Limb (tissue), 2 donors: ENCODE measurements around the gene BRWD1.

Experiments used
- DNase-seq, 2 donors: peaks; one replicate each; pipeline ENCODE4 v3.0.0-alpha.2; 2016; ENCODE audit errors: extremely low spot score in 2 of 2

BRWD1 gene

DNA sequence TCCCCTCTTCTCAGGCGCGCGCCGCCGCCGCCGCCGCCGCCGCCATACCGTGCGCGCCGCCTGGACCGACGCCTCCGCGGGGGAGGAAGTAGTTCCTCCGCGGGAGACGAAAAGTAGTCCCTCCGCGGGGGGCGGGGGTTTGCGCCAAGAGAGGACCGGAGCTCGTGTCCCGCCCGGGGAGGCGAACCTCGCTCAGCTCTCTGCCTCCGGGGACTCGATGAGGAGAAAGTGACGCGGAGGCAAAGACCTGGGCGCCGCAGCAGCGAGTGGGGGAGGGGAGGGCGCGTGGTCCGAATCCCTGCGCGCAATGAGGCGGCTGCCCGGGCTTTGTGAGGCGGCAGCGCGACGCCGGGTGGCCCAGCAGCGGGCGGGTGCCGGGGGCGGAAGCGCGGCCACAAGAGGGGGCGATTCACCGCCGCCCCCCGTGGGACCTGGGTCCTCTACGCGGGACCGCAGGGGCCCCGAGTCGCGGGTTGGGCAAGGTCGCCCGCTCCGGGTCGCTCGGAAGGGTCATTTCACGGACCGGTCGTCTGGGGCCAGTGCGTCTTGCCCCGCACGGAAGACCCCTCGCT is at the start of gene BRWD1:
Gene BRWD1, minus strand, starts transcription at position 62 of the 572 bp plus-strand sequence. CDS start 141 bp downstream, outside the sequence.
- peak; percentile 84 to 93 for DNase-seq

DNA sequence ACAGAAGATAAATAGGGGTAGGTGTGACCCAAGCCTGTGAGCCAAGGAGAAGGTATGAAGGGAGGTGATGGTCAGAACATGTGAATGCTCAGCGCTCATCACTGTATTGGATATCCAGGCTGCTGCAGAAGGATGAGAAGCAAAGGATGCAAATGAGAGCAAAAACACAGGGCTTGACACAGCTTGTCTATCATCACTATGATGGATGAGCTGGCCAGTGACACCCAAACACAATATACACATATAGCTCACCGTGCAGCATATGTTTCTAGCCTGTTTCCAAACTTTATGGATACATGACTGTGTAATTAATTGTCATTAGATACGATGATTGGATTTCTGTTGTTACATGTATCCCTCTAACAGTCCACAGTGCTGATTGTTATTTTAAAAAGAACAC is 49.3 kb upstream of the BRWD1 start:
- DNase-seq: no peak

DNA sequence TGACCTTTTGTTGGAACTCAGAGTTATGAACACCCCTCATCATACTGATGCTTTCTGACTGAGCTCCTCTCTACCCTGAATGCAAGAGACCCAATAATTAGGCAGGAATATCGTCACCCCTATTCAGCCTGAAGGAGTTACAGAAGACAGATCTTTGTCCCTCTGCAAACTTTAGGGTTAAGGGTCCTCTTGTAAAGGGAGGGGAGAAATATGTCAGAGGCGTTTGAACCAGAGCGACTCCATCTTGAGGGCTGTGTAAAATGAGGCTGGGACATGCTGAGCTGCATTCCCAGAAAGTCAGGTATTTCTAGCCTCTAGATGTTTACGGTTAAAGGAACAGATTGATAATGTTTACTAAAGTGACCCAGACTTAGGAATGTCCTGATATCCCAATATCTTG is 46.0 kb upstream of the BRWD1 start:
- DNase-seq: no peak

DNA sequence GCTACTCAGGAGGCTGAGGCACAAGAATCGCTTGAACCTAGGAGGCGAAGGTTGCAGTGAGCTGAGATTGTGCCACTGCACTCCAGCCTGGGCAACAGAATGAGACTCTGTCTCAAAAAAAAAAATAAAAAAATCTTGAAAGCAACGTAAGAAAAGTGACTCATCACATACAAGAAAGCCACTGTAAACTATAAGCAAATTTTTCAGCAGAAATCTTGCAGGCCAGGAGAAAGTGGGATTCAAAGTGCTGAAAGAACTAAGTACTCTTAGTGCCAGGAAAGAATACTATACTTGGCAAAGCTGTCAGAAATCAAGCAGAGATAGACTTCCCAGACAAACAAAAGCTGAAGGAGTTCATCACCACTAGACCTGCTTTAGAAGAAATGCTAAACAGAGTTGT is 39.9 kb upstream of the BRWD1 start:
- no peak for DNase-seq

DNA sequence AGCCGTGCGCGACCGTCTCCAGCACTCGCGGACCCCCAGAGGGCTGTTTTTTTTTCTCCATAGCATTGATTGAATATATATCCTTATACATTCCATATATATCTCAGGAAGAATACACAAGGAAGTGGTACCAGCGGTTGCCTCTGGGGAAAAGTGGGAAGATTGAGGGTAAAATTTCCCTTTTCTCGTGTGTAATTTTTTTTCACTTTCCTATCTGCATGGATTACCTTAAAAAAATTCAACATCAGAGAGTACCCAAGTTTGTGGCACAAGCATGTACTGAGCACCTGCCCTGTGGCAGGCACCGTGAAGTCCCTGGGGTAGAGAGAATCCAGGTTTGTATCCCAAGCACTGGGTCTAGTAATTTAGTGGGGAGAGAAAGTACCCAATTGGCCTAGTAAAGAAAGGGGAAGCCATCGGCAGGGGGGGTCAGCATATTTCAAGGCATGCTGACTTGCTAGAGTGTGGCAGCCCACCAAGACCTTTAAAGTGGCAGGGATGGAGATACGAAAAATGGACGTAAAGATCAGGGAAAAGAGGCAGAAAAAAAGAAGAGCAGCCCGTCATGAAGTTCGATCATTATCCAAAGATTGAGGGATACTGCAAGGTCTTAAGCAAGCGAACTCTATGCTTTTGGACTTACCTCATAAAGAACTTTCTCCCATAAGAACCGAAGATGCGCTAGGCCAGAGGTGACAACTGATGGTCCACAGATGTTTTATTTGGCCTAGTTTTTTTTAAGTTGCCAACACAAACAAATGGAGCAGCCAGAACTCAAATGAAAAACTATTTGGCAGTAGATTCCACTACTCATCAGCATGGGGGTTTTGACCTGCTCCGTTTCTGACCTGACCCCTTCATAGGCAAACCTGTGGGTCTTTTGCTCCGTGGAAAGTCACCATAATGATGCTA is 36.9 kb upstream of the BRWD1 start:
- DNase-seq: no peak

DNA sequence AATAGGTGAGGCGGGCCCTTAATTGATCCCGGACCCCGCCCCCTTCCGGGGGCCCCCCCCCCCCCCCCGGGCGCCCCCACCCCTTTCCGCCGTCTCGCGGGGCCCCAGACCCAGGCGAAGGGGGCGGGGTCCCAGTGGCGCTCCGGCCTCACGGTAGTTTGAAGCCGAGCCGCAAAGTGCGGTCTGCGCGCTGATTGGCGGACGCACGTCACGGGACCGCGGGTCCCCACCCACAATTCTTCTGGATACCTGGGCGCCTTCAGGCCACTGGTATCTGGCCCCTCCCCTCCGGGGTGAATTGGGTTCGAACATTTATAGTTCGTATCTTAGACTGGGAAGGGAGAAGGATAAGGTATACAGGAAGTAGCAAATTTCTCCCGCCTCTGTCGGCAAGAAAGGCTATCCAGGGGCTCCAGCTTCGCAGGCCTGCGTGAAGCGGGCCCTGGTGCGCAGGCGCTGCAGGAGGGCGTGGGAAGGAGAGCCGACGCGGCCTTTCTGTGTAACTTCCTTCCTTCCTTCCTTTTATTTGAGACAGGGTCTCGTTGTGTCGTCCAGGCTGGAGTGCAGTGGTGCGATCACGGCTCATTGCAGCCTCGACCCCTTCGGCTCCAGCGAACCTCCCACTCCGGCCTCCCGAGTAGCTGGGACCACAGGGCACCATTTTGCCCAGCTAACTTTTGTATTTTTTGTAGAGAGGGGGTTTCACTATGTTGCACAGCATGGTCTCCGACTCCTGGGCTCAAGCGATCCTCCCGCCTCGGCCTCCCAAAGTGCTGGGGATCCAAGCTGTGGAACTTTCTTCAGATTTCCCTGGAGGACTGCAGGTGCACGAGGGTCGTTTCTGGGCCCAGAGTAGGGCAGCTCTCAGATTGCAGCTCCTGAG is 36.0 kb upstream of the BRWD1 start:
- DNase-seq: peak; percentile 98

DNA sequence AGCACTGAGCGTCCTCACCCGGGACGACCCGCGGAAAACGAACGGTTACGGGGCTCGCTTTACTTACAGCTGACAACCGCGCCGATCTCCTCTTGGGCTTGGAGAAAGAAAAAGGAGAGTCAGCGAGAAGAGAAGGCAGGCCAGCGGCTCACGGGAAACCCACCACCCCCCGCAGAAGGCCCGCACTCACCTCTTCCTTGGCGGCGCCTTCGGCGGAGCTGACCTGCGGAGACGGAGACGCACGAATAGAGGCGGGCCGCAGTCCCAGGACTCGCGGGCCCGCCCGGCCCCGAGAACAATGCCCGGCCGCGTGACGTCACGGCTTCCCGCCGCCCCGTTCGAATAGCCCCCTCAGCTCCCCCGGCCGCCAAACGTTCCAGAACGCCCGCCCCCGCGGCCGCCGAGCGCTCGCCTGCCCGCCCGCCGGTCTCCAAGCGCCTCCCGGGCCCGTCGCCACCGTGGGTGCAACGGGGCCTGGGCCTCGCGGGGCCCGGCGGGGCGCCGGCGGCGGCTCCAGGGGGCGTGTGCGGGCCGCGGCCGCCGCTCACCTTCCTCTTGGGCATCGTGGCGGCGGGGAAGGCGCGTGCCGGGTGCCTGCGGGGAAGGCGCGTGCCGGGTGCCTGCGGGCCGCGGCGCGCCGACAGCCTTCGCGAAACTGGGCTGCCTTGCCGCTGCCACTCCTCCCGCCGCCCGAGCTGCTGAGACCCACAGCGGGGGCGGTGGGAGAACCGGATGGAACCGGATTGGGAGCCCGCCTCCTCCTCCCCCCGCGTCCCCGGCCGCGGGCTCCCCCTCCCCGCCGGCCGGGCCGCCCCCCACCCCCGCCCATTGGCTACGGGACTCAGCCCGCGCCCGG is 35.2 kb upstream of the BRWD1 start, which contains the start of gene HMGN1:
Gene HMGN1, minus strand, starts transcription at position 734 of the 856 bp plus-strand sequence. Its CDS starts 171 bp downstream, at position 563.
- peak; percentile 89 to 96 for DNase-seq

DNA sequence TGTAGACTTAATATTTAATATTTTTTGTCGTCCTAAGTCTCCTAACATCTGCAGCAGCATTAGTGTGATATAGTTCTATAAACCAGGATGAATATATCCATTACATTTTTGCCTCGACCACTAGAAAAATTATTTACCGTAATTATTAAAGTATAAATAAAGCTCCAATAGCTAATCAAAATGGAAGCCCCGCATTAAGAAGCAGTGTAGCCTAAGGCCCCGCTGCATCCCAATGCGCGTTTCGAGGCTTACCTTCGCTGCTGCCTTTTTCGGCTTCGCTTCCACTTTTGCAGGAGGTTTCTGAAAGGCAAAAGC is 34.6 kb upstream of the BRWD1 start:
- DNase-seq: peak in 1 of 2 donors; percentile 19

DNA sequence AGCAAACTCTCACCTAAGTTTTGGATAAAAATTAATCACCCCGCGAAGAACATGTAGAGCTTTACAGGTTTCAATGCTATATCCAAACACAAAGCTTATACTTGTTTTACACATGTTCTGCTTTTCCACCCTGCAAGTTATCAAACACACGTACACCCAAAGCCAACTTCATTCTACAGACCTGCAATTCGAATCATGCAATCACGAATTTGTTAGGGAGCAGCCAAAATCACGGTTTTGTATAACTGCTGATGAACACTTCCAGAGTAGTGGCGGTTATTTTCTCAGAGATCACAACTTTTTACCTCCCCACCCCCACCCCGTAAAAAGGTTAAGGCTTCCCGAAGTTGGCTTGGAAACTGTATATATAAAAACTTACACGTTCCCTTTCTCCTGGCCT is 34.1 kb upstream of the BRWD1 start:
- no peak for DNase-seq

DNA sequence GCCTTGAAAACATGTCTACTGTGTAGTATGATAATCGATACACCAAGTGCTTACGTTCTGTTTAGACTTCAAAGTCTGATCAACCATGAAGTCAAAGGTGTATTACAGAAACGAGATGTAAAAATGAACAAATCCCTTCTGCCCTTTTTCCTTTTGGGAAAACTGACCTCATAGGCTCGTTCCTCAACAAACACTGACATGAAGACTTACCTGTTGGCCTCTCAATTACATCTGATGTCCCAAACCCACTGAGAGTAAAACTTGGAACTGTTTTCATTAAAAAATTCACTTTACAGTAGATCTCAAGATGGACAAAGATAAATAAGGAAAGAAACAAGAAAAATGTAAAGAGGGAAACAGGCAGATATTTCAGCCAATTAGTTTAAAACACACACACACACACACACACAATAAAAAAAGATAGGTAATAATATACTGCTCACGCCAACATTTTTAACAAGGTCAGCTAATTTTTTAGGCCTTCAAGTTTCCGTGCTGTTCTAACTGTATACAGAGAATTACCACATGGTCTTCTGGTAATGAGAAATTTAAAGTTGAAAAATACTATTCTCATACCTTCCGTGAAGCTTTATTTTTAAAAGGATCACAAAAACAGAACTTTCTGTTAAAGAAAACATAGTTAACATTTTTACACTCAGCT is 33.4 kb upstream of the BRWD1 start:
- no peak for DNase-seq

DNA sequence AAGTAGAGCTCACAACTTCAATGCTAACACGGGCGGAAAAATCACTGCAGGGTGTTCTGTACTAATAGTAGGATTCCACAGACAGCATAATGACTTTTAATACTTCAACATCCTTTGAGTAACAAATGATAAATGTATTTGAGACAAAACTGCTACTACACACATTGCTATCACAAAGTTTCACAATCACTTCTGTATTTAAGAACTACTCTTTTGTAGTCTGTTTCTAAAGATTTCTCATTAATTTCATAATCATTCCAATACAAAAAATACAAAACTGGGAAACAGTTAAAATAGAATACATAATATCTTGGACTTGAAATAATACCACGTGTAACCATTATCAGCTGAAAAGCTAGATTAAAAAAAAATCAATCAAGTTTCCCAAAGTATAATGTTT is 32.8 kb upstream of the BRWD1 start:
- DNase-seq: no peak

DNA sequence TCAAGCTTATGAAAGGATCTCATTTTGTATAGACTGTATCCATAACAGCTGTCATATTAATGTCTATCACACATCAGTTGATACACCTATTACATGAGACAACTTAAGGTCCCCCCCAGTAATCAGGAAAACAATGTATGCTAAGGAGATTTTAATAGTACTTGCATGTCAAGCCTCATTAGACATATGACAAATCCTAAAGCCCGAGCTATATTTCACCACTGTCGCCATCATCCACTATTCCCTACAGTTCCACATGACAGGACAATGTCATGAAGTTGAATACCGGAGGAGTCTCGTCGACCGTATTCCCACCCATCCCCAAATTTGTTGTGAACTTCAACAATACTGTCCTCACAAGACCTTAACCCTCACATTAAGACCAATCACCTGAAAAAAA is 32.0 kb upstream of the BRWD1 start:
- DNase-seq: no peak

DNA sequence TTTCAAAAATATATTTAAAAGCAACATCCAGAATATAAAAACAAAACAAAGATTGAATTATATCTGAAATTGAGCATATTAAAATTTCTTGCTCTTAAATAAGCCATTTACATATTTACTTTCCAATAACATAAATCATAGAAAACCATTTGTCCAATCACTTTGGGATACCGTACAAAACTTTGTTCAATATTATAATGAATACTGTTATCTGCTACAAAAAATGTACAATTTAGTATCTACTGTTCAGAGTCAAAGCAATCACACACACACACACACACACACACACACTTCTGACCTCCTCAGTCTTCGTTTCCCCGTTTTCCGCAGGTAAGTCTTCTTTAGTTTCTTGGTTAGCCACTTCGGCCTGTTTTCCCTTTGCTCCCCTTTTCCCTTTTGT is 31.4 kb upstream of the BRWD1 start:
- no peak for DNase-seq

DNA sequence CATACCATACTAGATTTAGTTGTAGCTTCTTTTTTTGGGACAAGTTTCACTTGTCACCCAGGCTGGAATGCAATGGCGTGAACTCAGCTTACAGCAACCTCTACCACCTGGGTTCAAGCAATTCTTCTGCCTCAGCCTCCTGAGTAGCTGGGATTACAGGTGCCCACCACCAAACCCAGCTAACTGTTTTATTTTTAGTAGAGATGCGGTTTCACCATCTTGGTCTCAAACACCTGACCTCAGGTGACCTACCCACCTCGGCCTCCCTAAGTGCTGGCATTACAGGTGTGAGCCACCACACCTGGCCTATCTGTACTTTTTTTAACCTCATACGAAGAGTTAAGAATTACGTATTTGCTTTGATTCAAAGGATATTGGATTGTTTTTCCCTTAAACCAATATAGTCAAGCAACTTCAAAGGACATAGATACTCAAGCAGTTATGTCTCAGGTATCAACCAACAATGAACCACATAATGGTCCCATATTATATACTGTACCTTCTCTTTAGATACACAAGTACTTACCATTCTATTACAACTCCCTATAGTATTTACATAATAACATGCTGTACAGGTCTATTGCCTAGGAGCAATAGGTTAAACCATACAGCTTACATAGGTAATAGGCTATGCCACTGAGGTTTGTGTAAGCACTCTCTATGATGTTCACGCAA is 28.0 kb upstream of the BRWD1 start:
- no peak for DNase-seq

DNA sequence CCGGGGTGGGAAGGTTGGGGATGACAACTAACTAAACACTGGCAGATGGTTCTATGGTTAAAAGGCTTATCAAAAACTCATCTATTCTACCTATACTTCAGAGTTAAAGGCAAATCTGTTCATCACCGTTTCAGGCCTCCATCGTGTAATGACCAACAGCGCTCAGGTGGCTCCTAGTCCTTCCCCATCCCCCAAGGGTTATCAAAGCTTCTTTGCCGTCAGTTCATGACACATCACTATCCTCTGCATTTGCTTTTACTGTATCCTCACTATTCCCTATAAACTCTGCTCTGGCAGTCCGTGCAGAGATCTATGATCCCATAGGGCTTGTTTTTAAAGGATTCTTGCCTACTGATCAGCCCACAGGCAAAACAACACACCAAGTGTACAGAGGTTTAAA is 27.3 kb upstream of the BRWD1 start:
- DNase-seq: no peak

DNA sequence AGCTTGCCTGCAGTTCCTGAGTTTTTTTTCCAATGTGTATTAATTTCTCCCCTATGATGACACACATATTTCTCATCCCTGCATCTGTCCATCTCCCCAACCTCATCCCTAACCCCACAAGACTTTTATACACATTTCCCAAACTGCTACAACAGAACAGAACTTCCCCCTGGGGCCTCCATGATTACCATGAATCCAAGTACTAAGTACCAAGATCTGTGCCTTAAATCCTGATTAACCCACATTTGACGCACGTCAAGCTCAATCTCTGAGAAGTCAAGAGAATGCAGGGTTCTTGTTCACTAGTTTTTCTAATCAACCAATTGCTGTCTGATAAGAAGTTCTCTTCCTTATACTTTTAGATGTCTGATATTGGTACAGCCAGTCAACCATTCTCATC is 25.8 kb upstream of the BRWD1 start:
- no peak for DNase-seq

DNA sequence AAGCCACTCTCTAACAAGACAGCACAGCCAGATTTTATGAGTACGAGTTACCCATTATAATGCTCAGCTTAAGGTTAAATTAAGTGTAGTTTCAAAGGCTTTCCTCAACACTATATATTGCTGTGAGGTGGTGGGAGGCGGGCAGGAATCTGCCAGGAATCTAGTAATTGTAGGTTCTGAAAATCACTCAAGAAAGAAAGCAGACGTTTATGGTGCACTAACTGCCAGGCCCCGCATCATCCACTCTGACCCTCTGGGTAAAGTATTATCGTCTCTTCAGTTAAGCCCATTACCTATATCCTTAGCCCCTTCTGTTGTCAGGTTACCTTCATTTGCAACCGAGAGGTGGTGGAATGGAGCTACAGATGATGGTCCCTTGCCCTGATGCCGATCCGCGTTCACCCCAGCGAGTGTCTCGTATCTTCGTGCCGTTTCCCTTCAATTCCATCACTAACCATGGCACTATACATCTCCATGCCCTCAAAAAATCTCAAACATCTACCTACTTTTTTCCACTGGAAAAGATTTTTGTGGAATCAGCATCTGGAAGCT is 23.1 kb upstream of the BRWD1 start:
- DNase-seq: no peak

DNA sequence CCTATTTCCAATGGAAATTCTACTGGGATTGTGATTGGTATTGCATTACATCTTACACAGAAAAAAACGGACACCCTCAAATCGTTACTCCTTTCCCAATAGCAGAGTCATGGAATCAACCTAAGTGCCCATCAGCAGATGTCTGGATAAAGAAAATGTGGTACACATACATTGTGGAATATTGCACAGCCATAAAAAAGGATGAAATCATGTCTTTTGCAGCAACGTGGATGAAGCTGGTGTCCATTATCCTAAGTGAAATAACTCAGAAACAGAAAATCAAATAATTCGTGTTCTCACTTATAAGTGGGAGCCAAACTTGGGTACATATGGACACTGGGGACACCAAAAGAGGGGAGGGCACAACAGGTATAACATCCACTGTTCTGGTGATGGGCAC is 21.2 kb upstream of the BRWD1 start:
- DNase-seq: no peak

DNA sequence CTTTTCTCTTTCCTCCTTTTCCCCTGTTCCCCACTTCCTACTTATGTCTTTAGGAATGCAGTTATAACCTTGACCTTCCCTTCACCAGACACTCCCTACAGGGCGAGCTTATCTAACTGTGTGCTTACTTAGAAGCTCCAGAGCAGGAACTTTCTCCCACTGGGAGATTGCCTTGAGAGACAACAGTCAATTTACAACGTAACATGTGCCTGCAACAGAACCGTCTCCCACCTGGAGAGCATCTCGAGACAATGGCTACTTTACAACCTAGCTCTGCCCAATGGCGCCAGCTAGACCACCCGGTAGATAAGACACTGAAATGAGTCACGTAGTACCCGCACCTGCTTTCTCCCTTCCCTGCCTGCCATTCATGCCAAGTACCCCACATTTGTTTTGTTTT is 18.7 kb upstream of the BRWD1 start:
- DNase-seq: no peak

DNA sequence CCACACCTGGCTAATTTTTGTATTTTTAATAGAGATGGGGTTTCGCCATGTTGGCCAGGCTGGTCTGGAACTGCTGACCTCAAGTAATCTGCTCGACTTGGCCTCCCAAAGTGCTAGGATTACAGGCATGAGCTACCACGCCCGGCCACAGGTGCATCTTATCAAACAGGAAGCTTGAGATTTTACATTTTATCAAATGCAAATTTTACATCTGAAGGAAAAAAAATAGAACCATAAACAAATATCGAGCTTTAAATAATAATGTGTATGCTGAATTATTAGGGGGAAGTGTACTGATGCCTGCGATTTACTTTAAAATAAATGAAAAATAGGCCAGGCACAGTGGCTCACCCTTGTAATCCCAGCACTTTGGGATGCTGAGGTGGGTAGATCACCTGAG is 16.6 kb upstream of the BRWD1 start:
- no peak for DNase-seq
